Keratinocyte (primary cell): ENCODE data around the gene SMR3A. TPM values are rescaled to one million over a fixed set of nuclear protein-coding genes. Genes with fewer than 3 reads are reported as not detected.

ENCODE experiments used
- DNase-seq: peaks from one replicate; pipeline ENCODE4 v3.0.0-alpha.2; 2011; ENCODE audit warnings: low read depth, missing footprints, low spot score
- FAIRE-seq: peaks from 2 replicates; lab custom pipeline; 2011; peaks lifted over from hg19 to GRCh38; lab: Jason Lieb, UNC
- H2AFZ ChIP-seq: 2 replicates; pipeline ENCODE4 v1.6.0; 2012; ENCODE audit warnings: low read length, control low read depth, inconsistent platforms; ENCODE audit not compliant: control insufficient read depth
- H3K27ac ChIP-seq: 2 replicates; pipeline ENCODE4 v1.5.1; 2011; ENCODE audit warnings: low read length; ENCODE audit not compliant: control insufficient read depth, insufficient read depth
- H3K27me3 ChIP-seq: 3 replicates; pipeline ENCODE4 v1.6.0; 2011; ENCODE audit warnings: low read length; ENCODE audit not compliant: control insufficient read depth, insufficient read depth; ENCODE audit errors: extremely low read depth
- H3K36me3 ChIP-seq, 2 experiments: 2 replicates in 1 of 2; 3 replicates in 1 of 2; pipeline ENCODE4 v1.5.1; 2011; ENCODE audit warnings: low read length in 2 of 2, mild to moderate bottlenecking in 1 of 2; ENCODE audit not compliant: control insufficient read depth in 2 of 2, insufficient read depth in 2 of 2; ENCODE audit errors: extremely low read depth in 1 of 2
- H3K4me1 ChIP-seq: 3 replicates; pipeline ENCODE4 v1.5.1; 2011; ENCODE audit warnings: low read length; ENCODE audit not compliant: control insufficient read depth, insufficient read depth; ENCODE audit errors: extremely low read depth
- H3K4me2 ChIP-seq: 3 replicates; pipeline ENCODE4 v1.6.0; 2011; ENCODE audit warnings: low read depth, low read length; ENCODE audit not compliant: control insufficient read depth, insufficient read depth; ENCODE audit errors: extremely low read depth
- H3K4me3 ChIP-seq, 3 experiments: fragments of 200-600 bp in 1 of 3; sonication (generic) in 1 of 3; 2 replicates in 2 of 3; 3 replicates in 1 of 3; pipeline ENCODE4 v1.5.1; 2011 to 2016; ENCODE audit warnings: low read length in 3 of 3, mild to moderate bottlenecking in 3 of 3, control low read depth in 2 of 3, inconsistent platforms in 1 of 3, low read depth in 1 of 3, mixed read lengths in 1 of 3, mixed run types in 1 of 3, moderate library complexity in 1 of 3; ENCODE audit not compliant: control insufficient read depth in 2 of 3, insufficient read depth in 2 of 3; ENCODE audit errors: extremely low read depth in 1 of 3
- H3K79me2 ChIP-seq: 2 replicates; pipeline ENCODE4 v1.6.0; 2012; ENCODE audit warnings: low read length; ENCODE audit not compliant: control insufficient read depth, insufficient read depth
- H3K9ac ChIP-seq: 3 replicates; pipeline ENCODE4 v1.6.0; 2011; ENCODE audit warnings: low read length; ENCODE audit not compliant: control insufficient read depth, insufficient read depth; ENCODE audit errors: extremely low read depth
- H3K9me1 ChIP-seq: 3 replicates; pipeline ENCODE4 v1.6.0; 2011; ENCODE audit warnings: low read length; ENCODE audit not compliant: control insufficient read depth, insufficient read depth; ENCODE audit errors: extremely low read depth
- H3K9me3 ChIP-seq: 2 replicates; pipeline ENCODE4 v1.5.1; 2012; ENCODE audit warnings: low read depth, low read length; ENCODE audit not compliant: control insufficient read depth
- H4K20me1 ChIP-seq: 3 replicates; pipeline ENCODE4 v1.6.0; 2011; ENCODE audit warnings: low read length; ENCODE audit not compliant: control insufficient read depth, insufficient read depth; ENCODE audit errors: extremely low read depth
- CTCF ChIP-seq, 3 experiments: IDR thresholded peaks in 1 of 3; conservative IDR thresholded peaks in 1 of 3; optimal IDR thresholded peaks in 1 of 3; 2 replicates in 2 of 3; 3 replicates in 1 of 3; pipeline versions ENCODE3 to v1.5.1; 2011; ENCODE audit warnings: low read length in 3 of 3, mild to moderate bottlenecking in 3 of 3, moderate library complexity in 2 of 3, control low read depth in 1 of 3, inconsistent platforms in 1 of 3; ENCODE audit not compliant: insufficient read depth in 2 of 3; ENCODE audit errors: extremely low read depth in 1 of 3
- EZH2 ChIP-seq: IDR thresholded peaks from one replicate; pipeline ENCODE4 v1.6.1; 2012; ENCODE audit warnings: inconsistent platforms, mild to moderate bottlenecking, low read length, moderate library complexity
- dilution Hi-C: fragments of 300-500 bp; cut with MboI; formaldehyde crosslinking; loops from one replicate; pipeline ENCODE4 v1.7.0; 2020; ENCODE audit warnings: low sequenced_read_pairs; ENCODE audit not compliant: extremely low pct_ligation_motif_present
- polyA plus RNA-seq, 5 experiments: library from polyadenylated mRNA; depleted of rRNA in 3 of 5; stranded (reverse) in 3 of 5; stranded (forward) in 1 of 5; unstranded in 1 of 5; fragments of >200 nt; gene quantifications; 1 replicate in 1 of 5; 2 replicates in 3 of 5; 3 replicates in 1 of 5; pipeline versions ENCODE4 v1.2.1 to v1.2.3, GENCODE V29; 2011 to 2012; ENCODE audit warnings: missing spikeins in 2 of 5, low read depth in 1 of 5, low replicate concordance in 1 of 5

SMR3A gene
- polyA plus RNA-seq, 1 donor (not counting 4 experiments of a cell fraction or from before 2014, with no cell fraction given) = not detected

DNA sequence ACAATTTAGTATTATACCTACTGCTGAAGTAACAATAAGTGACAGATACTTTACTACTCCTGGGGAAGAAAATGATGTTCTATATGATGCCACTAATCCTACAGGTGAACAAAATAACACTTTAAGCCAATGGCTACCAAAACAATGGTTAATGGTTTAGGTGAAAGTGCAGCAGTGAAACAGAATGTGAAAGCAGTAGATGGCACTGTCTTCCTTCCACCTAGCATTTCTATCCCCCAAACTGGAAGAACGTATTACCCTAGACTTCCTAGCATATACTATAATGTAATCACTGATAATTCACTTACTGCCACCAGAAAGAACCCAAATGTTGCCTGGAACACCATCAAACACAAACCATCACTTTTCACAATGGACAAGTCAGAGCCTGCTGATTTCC, 44.6 kb upstream of the SMR3A start:
- no peak for FAIRE-seq

DNA sequence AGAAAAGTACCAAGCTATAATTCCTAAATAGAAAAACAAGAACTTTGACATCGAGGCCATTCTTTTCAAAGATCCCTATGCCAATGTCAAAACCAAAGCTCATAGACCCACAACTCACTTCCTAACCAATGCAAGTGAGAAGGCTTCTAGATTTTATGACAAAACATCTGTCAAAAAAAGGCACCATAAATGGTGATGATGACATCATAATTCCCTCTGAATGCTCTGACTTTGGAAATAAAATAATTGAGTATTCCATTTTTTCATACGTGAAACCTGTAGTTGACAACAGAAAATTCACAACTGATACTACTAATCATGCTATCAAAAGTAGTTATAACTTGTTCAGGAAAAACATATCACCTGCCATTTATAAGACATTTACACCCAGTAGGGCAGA, 34.5 kb upstream of the SMR3A start:
- H3K4me1 ChIP-seq = no peaks in the 10 kb centered on the region
- H3K9me1 ChIP-seq = no peaks in the 10 kb centered on the region
- no peak overlapping the region for H3K9ac ChIP-seq
- H3K27me3 ChIP-seq = no peaks in the 10 kb centered on the region
- no peak overlapping the region for H3K27ac ChIP-seq
- no peak overlapping the region for H3K4me2 ChIP-seq
- no peak overlapping the region for H2AFZ ChIP-seq
- no peak overlapping the region for H3K4me3 ChIP-seq
- no peak for FAIRE-seq
- no peaks in the 10 kb centered on the region for H3K9me3 ChIP-seq
- no peaks in the 10 kb centered on the region for H3K36me3 ChIP-seq
- no peak for TF ChIP-seq EZH2
- TF ChIP-seq CTCF (optimal IDR thresholded peaks at IDR 0.05 in 1 of 3, IDR thresholded peaks at IDR 0.05 in 1 of 3, conservative IDR thresholded peaks at IDR 0.05 in 1 of 3; ENCODE audit: extremely low read depth in 1 of 3, insufficient read depth in 2 of 3, low read length in 3 of 3) = no peak
- DNase-seq = no peak
- no peaks in the 10 kb centered on the region for H3K79me2 ChIP-seq
- no peaks in the 10 kb centered on the region for H4K20me1 ChIP-seq
- dilution Hi-C loops = no loop called here

More for the DNA sequence above, 44.6 kb upstream of the SMR3A start:
- no peak overlapping the region for H3K4me2 ChIP-seq
- no peak overlapping the region for H3K27ac ChIP-seq
- DNase-seq = no peak
- no peaks in the 10 kb centered on the region for H3K27me3 ChIP-seq
- dilution Hi-C loops = no loop called here
- no peaks in the 10 kb centered on the region for H3K4me1 ChIP-seq
- no peaks in the 10 kb centered on the region for H3K79me2 ChIP-seq
- no peaks in the 10 kb centered on the region for H3K36me3 ChIP-seq
- H3K9ac ChIP-seq = no peak overlapping the region
- H3K9me1 ChIP-seq = no peaks in the 10 kb centered on the region
- H3K4me3 ChIP-seq = no peak overlapping the region
- no peak overlapping the region for H2AFZ ChIP-seq
- no peaks in the 10 kb centered on the region for H3K9me3 ChIP-seq
- no peaks in the 10 kb centered on the region for H4K20me1 ChIP-seq
- no peak for TF ChIP-seq EZH2
- TF ChIP-seq CTCF (optimal IDR thresholded peaks at IDR 0.05 in 1 of 3, IDR thresholded peaks at IDR 0.05 in 1 of 3, conservative IDR thresholded peaks at IDR 0.05 in 1 of 3; ENCODE audit: extremely low read depth in 1 of 3, insufficient read depth in 2 of 3, low read length in 3 of 3) = no peak
